HG03045 (cell line): ENCODE results near the gene RANBP10.
A peak's percentile ranks its signal among the peaks of the same experiment; 100 is the strongest.
"Not testable (repeated sequence)": the region's sequence is repeated elsewhere in the genome, so short reads cannot be mapped to it uniquely, and the experiment has no call there.

Experiments used
- ATAC-seq: cut with Tn5 transposase; IDR thresholded peaks from one replicate; pipeline ENCODE4 v1.9.1; 2021; ENCODE audit warnings: mild to moderate bottlenecking, moderate library complexity; ENCODE audit not compliant: unreplicated experiment

The RANBP10 gene

GRCh38 chr16:67806428-67807147 is at the start of gene RANBP10, which contains the start of gene TSNAXIP1:
TSS of gene RANBP10 (minus strand) at chr16:67806560. CDS start at chr16:67806536, 24 bp downstream.
TSS of gene TSNAXIP1 (plus strand) at chr16:67806889. CDS start at chr16:67807150, 261 bp downstream.
- peak; percentile 93 for ATAC-seq

GRCh38 chr16:67855789-67856188 is 49.4 kb upstream of the RANBP10 start:
- ATAC-seq = no peak

- no peak for ATAC-seq
These were observed 47.3 kb upstream of the RANBP10 start for GRCh38 chr16:67853670-67854069.

GRCh38 chr16:67848118-67848517 is 41.8 kb upstream of the RANBP10 start:
- no peak for ATAC-seq

- ATAC-seq = peak; percentile 34
These were observed 40.9 kb upstream of the RANBP10 start, which contains the start of gene CENPT for GRCh38 chr16:67847064-67847861. TSS of gene CENPT (minus strand) at chr16:67847693. CDS start at chr16:67833859, 13,834 bp downstream.

- peak; percentile 60 for ATAC-seq
These were observed 40.1 kb upstream of the RANBP10 start, which contains the start of gene NUTF2 for GRCh38 chr16:67846320-67847063. TSS of gene NUTF2 (plus strand) at chr16:67846933. CDS start at chr16:67865131, 18,198 bp downstream.

- no peak for ATAC-seq
These were observed 39.6 kb upstream of the RANBP10 start for GRCh38 chr16:67846063-67846319.

GRCh38 chr16:67845291-67846062 is 39.1 kb upstream of the RANBP10 start:
- no peak for ATAC-seq

GRCh38 chr16:67844497-67844896 is 38.1 kb upstream of the RANBP10 start:
- ATAC-seq = no peak

- no peak for ATAC-seq
These were observed 37.0 kb upstream of the RANBP10 start for GRCh38 chr16:67843343-67843765.

GRCh38 chr16:67842509-67843342 is 36.4 kb upstream of the RANBP10 start:
- ATAC-seq = peak; percentile 10

GRCh38 chr16:67841816-67842508 is 35.6 kb upstream of the RANBP10 start, which contains the start of gene THAP11:
TSS of gene THAP11 (plus strand) at chr16:67842320. CDS start at chr16:67842555, 235 bp downstream.
- ATAC-seq = peak; percentile 43

- ATAC-seq = no peak
These were observed 34.9 kb upstream of the RANBP10 start for GRCh38 chr16:67841198-67841815.

GRCh38 chr16:67837811-67838210 is 31.5 kb upstream of the RANBP10 start:
- no peak for ATAC-seq

GRCh38 chr16:67837190-67837589 is 30.8 kb upstream of the RANBP10 start:
- ATAC-seq = not testable (repeated sequence)

- no peak for ATAC-seq
These were observed 27.9 kb upstream of the RANBP10 start for GRCh38 chr16:67834242-67834614.

- peak; percentile 89 for ATAC-seq
These were observed 27.3 kb upstream of the RANBP10 start for GRCh38 chr16:67833415-67834241.

- ATAC-seq = no peak
These were observed 26.7 kb upstream of the RANBP10 start for GRCh38 chr16:67833030-67833414.
